ENCODE results near the gene SYNGR4. TPM values are rescaled to one million over a fixed set of nuclear protein-coding genes. Genes with fewer than 3 reads are reported as not detected.
"Not testable (repeated sequence)": the region's sequence is repeated elsewhere in the genome, so short reads cannot be mapped to it uniquely, and the experiment has no call there.

SYNGR4 gene, protein sequence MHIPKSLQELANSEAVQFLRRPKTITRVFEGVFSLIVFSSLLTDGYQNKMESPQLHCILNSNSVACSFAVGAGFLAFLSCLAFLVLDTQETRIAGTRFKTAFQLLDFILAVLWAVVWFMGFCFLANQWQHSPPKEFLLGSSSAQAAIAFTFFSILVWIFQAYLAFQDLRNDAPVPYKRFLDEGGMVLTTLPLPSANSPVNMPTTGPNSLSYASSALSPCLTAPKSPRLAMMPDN
- total RNA-seq, result not detected

DNA sequence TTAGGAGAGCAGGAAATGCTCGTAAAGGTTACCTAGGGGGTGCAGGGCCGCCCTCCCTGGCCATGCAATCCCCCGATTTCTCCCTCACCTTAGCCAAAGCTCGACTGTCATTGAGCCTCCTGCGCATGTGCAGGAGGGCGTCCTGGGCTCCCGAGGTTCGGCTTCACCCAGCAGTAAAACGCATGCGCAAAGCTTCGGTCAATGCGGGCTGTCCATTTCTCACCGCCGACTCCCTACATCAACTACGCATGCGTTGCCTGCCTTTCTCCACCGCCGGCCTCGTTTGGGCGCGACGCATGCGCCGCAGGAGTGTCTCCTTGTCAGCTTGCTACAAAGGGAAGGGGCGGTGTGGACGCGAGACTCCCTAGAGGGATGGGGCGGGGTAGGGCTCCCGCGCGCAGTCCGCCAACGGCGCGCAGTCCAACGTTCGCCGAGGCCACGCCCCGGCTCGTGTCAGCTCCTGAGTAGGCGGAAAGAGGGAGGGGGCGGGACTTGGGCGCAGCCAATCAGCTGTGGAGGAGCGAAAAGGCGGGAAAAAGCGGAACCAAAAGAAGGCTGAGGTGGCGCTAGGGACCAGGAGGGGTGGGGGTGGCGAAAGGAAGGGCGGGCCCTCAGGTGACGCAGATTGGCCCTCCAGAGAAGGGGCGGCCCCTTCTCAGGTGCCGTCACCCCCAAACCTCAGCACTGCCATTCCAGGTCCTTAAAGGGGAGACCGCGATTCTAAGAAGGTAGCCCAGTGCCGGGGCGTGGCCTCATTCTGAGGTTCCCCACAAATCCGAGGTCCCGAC is at the start of gene SYNGR4, which contains the start of gene TMEM143:
Gene SYNGR4, plus strand, starts transcription at position 558 of the 788 bp plus-strand sequence. CDS start 1,476 bp downstream, outside the sequence.
Gene TMEM143, minus strand, starts transcription at position 131 of the 788 bp plus-strand sequence. Its CDS starts 20 bp downstream, at position 111.
- peak; percentile 98 for DNase-seq
- Histone ChIP-seq H3K4me1 (peaks cover 3 to 23% (median 15%) of the 10 kb centered on the region in 4 donors), H3K27ac (peak within 1 kb of the TSS; percentile 92 to 99 (median 96)), H3K9me3 (no peaks in the 10 kb centered on the region), H3K36me3 (no peaks in the 10 kb centered on the region), H3K4me3 (peak within 1 kb of the TSS; percentile 29 to 83 (median 46)), H3K27me3 (no peaks in the 10 kb centered on the region)
- intact Hi-C loops (cut with DNase I; ENCODE audit: low total_unique reads) (loop anchor here (10.0 kb wide), 1 partner anchor 259 kb away; no protein-coding TSS in a partner anchor), in situ Hi-C loops (cut with MboI; ENCODE audit: low pct_ligation_motif_present in 1 of 4, low pct_unique_long_range_greater_than_20kb in 1 of 4, low sequenced_read_pairs in 3 of 4) (no loop called here)
- peak; percentile 53 to 70 (median 68) for TF ChIP-seq POLR2AphosphoS5 (IDR thresholded peaks at IDR 0.05)
- TF ChIP-seq, protein P1, sequence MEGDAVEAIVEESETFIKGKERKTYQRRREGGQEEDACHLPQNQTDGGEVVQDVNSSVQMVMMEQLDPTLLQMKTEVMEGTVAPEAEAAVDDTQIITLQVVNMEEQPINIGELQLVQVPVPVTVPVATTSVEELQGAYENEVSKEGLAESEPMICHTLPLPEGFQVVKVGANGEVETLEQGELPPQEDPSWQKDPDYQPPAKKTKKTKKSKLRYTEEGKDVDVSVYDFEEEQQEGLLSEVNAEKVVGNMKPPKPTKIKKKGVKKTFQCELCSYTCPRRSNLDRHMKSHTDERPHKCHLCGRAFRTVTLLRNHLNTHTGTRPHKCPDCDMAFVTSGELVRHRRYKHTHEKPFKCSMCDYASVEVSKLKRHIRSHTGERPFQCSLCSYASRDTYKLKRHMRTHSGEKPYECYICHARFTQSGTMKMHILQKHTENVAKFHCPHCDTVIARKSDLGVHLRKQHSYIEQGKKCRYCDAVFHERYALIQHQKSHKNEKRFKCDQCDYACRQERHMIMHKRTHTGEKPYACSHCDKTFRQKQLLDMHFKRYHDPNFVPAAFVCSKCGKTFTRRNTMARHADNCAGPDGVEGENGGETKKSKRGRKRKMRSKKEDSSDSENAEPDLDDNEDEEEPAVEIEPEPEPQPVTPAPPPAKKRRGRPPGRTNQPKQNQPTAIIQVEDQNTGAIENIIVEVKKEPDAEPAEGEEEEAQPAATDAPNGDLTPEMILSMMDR (IDR thresholded peaks at IDR 0.05), result no peak
- TF ChIP-seq EP300 (IDR thresholded peaks at IDR 0.05; ENCODE audit: low read depth), result no peak
- TF ChIP-seq POLR2A (IDR thresholded peaks at IDR 0.05), result peak; percentile 8
- 0 to 1% methylated on average over 7 to 51 of the region's 59 CpGs for WGBS, 2 donors (ENCODE audit: low coverage in 1 of 2)

- no peak for TF ChIP-seq POLR2A (IDR thresholded peaks at IDR 0.05)
- no peak for TF ChIP-seq POLR2AphosphoS5 (IDR thresholded peaks at IDR 0.05)
- TF ChIP-seq, protein P1 (IDR thresholded peaks at IDR 0.05), result no peak
- no peak for TF ChIP-seq EP300 (IDR thresholded peaks at IDR 0.05; ENCODE audit: low read depth)
- Histone ChIP-seq H3K4me1 (peaks cover 4 to 19% (median 7%) of the 10 kb centered on the region in 4 donors), H3K4me3 (no peak overlapping the region), H3K36me3 (no peaks in the 10 kb centered on the region), H3K27ac (no peak overlapping the region), H3K27me3 (no peaks in the 10 kb centered on the region), H3K9me3 (no peaks in the 10 kb centered on the region)
- in situ Hi-C loops (cut with MboI; ENCODE audit: low pct_ligation_motif_present in 1 of 4, low pct_unique_long_range_greater_than_20kb in 1 of 4, low sequenced_read_pairs in 3 of 4), result loop anchor here in 1 of 4 donors (25.0 kb wide), 1 partner anchor 272 kb away; no protein-coding TSS in a partner anchor
- 63 to 76% methylated on average over 7 of the region's 7 CpGs for WGBS, 2 donors (ENCODE audit: low coverage in 1 of 2)
- intact Hi-C loops (cut with DNase I; ENCODE audit: low total_unique reads), result no loop called here
- no peak for DNase-seq
Observed at GRCh38 chr19:48315712-48316111, 48.5 kb upstream of the SYNGR4 start.

DNA sequence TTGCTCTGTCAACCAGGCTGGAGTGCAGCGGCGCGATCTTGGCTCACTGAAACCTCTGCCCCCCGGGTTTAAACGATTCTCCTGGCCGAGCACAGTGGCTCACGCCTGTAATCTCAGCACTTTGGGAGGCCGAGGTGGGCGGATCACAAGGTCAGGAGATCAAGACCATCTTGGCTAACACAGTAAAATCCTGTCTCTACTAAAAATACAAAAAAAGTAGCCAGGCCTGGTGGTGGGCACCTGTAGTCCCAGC is 46.5 kb upstream of the SYNGR4 start:
- not testable (repeated sequence) for DNase-seq, H3K27ac ChIP-seq

DNA sequence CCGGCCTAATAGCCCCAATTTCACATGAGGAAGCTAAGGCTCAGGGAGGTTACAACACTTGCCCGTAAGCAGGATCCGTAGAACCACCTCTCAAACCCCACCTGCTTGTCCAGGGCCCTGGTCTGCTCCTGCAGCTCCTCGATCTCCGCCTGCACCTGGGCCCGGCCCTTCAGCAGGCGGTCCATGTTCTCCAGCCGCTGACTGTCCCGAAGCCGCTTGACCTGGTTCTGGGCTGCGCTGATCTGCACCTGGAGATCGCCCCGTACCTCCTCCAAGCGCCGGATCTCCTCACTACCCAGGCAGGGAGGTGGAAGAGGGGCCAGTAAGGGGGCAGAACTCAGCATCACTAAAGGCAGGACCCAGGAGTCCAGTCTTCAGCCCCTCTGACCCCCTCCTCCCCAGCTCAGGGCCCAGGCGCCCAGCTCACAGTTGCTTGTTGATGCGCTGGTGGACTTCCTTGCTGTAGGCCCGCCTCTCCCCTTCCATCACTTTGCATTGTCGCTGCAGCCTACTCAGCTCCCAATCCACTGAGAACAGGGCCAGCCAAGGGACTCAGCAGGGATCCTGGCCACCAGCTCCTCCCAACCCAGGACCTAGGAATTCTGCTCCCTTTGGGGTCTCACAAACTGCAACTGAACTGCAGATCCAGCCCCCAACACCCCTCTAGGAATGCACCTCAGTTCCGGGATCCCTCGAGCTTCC is 45.7 kb upstream of the SYNGR4 start:
- 93 to 96% methylated on average over 3 to 21 of the region's 21 CpGs for WGBS, 2 donors (ENCODE audit: low coverage in 1 of 2)
- intact Hi-C loops (cut with DNase I; ENCODE audit: low total_unique reads) (no loop called here), in situ Hi-C loops (cut with MboI; ENCODE audit: low pct_ligation_motif_present in 1 of 4, low pct_unique_long_range_greater_than_20kb in 1 of 4, low sequenced_read_pairs in 3 of 4) (loop anchor here in 1 of 4 donors (25.0 kb wide), 1 partner anchor 269 kb away; no protein-coding TSS in a partner anchor)

More for the DNA sequence above, 46.5 kb upstream of the SYNGR4 start:
- intact Hi-C loops (cut with DNase I; ENCODE audit: low total_unique reads); H3K36me3 ChIP-seq; H3K4me3 ChIP-seq; H3K27me3 ChIP-seq; H3K9me3 ChIP-seq: not testable (repeated sequence)
- in situ Hi-C loops (cut with MboI; ENCODE audit: low pct_ligation_motif_present in 1 of 4, low pct_unique_long_range_greater_than_20kb in 1 of 4, low sequenced_read_pairs in 3 of 4), result loop anchor here in 1 of 4 donors (25.0 kb wide), 1 partner anchor 270 kb away; no protein-coding TSS in a partner anchor
- WGBS, 2 donors (ENCODE audit: low coverage in 1 of 2), result 70 to 78% methylated on average over 2 to 8 of the region's 9 CpGs
- peaks cover 10 to 34% (median 21%) of the 10 kb centered on the region in 4 donors for H3K4me1 ChIP-seq

More for the DNA sequence above, 45.7 kb upstream of the SYNGR4 start:
- TF ChIP-seq POLR2AphosphoS5 (IDR thresholded peaks at IDR 0.05) (no peak), EP300 (IDR thresholded peaks at IDR 0.05; ENCODE audit: low read depth) (no peak), POLR2A (IDR thresholded peaks at IDR 0.05) (no peak)
- TF ChIP-seq, protein P1 (IDR thresholded peaks at IDR 0.05), result no peak
- Histone ChIP-seq H3K4me3 (no peak overlapping the region), H3K36me3 (no peaks in the 10 kb centered on the region), H3K27ac (no peak overlapping the region), H3K4me1 (peaks cover 12 to 42% (median 25%) of the 10 kb centered on the region in 4 donors), H3K27me3 (no peaks in the 10 kb centered on the region), H3K9me3 (no peaks in the 10 kb centered on the region)
- DNase-seq, result no peak

Measured in transverse colon (tissue), 4 donors.